NCI-H345 treated with DMSO at 0.1 percent for 48 hours (cell line): ENCODE measurements around the gene PNMA8C.
"Not testable (repeated sequence)": the region's sequence is repeated elsewhere in the genome, so short reads cannot be mapped to it uniquely, and the experiment has no call there.

Experiments
- DNase-seq: peaks from one replicate; lab custom pipeline; 2025; ENCODE audit not compliant: unreplicated experiment; lab: John Stamatoyannopoulos, UW

The PNMA8C gene

DNA sequence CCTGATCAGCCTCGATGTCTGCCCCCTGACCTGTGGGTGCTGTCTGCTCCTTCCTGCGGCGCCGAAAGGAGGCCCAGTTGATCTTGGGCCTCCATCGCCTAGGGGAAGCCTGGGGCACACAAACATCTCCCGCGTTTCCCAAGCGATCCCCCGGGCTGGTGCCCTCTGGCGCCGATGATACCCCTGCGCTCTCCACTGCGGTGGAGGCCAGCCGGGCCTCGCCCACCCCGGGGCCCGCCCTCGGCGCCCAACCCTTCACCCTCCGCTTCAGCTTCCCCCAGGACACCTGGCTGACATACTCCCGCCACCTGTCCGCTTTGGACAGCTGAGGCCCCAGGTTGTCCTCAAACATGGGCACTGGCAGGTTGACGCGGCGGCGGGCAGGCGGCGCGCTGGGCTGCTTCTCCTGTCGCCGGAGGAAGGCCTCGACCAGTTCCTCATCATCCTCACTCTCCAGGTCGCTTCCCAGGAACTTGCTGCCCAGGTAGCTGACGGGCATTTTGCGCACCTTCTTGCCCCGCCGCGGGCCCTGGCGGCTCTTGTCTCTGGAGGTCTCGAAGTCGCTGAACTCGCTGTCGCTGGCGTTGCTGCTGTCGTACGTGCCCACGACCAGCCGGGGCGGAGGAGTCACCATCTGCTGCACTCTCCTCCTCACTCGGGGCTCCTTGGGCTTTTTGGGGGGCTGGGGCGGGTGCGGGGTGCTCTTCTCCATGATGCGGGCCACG, 16.6 kb downstream of the PNMA8C start:
- DNase-seq = no peak

DNA sequence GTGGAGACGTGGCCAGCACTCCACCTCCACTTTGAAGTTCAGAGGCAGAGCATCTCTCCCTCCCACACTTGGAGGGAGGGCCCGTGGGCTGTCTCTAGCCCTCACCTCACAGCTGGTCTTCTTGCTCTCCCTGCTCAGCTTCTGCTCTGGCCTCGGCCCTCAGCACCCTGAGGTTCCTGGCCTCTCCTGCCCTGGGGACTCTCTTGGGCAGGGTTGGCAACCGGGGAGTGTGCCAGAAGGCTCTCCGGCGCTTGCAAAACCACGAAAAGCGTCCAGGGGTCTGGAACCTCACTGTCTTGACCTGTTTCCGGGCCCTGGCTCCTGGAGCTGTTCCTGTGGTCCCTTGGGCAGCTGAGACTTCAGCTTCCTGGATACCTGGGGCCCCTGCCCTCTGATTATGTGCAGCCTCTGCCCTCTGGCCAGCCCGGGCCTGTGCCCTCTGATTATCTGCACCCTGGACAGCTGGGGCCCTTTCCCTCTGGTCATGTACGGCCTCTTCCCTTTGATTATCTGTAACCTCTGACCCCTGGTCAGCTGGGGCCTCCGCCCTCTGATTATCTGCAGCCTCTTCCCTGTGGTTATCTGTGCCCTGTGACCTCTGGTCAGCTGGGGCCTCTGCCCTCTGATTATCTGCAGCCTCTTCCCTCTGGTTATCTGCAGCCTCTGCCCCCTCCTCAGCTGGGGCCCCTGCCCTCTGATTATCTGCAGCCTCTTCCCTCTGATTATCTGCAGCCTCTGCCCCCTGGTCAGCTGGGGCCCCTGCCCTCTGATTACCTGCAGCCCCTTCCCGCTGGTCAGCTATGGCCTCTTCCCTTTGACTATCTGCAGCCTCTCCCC, 17.4 kb downstream of the PNMA8C start:
- DNase-seq = no peak

- DNase-seq = no peak
Measured at GRCh38 chr19:46410205-46411087, 18.3 kb downstream of the PNMA8C start.

DNA sequence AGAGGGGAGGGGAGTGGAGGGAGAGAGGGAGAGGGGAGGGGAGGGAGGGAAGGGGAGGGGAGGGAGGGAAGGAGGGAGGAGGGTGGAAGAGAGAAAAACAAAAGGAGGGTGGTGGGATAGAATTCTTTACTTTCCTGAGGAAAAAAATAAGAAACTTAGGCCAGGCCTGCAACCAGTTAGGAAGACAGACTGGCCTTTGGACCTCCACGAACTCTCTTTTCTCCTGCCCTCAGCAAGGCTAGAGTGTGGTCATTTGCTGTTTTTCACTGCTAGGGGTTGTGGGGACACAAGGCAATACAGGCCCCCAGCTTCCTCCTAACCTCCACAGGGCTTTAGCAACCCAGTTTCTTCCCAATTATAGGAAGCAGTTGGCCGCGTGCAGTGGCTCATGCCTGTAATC, 19.5 kb downstream of the PNMA8C start:
- no peak for DNase-seq

DNA sequence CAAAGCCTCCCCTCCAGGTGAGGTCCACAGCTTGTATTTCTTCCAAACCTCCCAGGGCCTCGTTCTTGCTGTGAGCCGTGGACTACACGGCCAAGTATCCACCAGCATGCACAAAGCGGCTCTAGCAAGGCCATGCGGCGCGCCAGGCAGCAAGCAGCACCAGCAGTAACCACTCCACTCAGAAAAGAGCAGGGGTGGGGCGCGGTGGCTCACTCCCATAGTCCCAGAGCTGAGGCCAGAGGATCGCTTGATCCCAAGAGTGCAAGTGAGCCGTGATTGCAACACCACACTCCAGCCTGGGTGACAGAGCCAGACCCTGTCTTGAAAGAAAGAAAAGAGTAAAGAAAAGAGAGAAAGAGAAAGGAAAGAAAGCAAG, 20.1 kb downstream of the PNMA8C start:
- DNase-seq = no peak

- no peak for DNase-seq
Measured at GRCh38 chr19:46407856-46408663, 20.7 kb downstream of the PNMA8C start.

DNA sequence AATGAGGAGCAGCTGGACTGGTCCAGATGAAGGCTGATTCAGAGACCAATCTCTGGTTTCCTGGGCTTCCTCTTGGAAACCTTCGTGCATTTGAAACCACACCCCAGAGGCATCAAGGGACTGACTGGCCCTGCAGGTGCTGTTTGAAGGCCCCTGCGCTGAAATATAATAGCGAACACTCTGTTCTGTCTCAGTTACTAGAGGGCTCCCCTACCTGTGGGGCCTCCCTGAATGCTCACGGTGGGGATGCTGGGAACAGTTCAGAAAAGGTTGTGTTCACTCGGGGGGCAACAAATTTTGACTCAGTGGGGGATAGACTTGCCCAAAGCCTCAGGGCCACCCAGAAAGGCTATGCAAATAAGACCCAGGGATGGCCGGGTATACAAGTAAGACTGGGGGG, 21.8 kb downstream of the PNMA8C start:
- no peak for DNase-seq

DNA sequence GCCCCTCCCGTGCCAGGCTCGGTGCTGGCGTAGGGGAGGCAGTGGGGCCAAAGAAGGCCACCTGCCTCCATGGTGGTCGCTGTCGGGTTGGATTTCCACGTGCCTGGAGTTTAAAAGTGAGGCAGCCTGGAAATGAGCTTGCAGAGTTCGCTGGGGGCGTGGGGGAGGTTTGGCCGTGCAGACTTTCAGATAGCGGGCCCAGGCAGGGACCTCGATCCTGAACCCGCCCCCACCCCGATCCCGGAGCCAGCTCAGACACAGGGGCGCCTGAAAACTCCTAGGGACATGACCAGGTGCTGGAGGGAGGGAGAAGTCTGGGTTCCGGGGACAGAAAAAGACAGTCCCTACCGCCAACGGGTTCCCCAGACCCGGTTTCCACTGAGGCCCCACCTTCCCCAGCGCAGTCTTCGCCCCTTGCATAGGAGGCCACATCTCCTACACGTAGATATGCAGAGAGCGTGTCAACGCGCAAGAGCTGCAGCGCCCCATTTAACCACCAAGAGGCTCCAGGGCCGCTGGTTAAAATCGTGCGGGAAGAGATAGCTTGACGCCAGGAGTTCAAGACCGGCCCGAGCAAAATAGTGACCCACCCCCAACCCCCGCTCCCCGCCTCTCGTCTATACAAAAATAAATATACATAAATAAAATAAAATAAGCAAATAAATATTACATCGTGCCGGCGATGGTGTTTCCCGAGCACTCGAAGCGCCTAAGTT, 23.8 kb downstream of the PNMA8C start:
- no peak for DNase-seq

- no peak for DNase-seq
Measured at GRCh38 chr19:46404055-46404752, 24.5 kb downstream of the PNMA8C start.

GRCh38 chr19:46402725-46403124, 26.0 kb downstream of the PNMA8C start:
- no peak for DNase-seq

GRCh38 chr19:46397801-46398479, 30.8 kb downstream of the PNMA8C start:
- DNase-seq = not testable (repeated sequence)

- DNase-seq = no peak
Measured at GRCh38 chr19:46394402-46394797, 34.3 kb downstream of the PNMA8C start.

DNA sequence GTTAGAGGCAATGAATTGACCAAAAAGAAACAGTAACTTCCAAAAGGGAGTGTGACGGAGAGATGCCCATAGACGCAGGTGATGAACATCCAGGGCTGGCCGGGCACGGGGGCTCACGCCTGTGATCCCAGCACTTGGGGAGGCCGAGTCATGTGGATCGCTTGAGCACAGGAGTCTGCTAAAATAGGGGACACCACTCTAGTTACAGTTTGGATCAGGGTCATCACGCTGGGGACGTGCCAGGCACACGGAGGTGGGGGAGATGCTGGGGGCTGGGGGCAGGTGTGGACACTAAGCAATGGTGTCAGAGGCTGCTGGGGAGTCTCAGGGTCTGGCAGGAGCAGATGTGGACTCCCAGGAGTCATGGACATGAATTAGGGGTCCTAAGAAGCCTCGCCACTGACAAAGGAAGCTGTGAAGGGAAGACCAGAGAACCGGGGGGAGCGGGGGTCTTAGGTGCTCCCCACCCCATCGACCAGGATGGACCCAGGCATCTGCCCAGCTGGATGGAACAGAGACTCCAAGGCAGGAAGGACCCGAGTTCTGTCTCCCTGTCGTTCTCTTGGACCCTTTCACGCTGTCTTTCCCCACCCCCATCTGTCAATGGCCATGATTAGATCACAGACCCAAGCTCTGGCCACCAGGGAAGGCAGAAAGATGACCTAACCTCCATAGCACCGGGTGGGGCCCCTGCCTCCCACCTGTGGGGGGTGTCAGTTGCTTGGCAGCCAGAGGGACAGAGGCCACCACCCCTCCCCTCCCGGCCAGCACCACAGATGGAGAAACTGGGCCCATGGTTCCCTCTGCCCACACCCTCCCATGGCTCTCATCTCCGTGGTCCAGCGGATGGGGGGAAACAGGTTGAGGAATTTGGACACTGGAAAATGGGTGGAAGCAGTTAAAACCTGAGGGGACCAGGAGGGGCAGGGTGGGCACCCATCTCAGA, 35.0 kb downstream of the PNMA8C start:
- no peak for DNase-seq

DNA sequence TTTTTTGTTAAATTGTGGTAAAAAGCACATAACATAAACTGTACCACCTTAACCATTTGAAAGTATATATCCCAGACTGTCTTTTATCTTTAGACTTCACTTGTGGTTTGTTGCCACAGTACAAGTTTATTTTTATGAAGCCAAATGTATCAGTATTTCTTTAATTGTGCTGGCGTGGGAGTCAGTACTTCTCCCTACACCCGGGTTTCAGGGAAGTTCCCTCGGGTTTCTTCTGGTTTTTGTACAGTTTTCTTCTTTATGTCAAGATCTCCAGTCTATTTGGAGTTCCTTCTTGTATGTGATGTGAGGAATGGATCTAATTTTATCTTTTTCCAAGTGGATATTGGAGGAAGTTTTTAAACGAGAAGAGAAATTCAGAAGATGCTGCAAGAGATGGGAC, 35.9 kb downstream of the PNMA8C start:
- DNase-seq = no peak

DNA sequence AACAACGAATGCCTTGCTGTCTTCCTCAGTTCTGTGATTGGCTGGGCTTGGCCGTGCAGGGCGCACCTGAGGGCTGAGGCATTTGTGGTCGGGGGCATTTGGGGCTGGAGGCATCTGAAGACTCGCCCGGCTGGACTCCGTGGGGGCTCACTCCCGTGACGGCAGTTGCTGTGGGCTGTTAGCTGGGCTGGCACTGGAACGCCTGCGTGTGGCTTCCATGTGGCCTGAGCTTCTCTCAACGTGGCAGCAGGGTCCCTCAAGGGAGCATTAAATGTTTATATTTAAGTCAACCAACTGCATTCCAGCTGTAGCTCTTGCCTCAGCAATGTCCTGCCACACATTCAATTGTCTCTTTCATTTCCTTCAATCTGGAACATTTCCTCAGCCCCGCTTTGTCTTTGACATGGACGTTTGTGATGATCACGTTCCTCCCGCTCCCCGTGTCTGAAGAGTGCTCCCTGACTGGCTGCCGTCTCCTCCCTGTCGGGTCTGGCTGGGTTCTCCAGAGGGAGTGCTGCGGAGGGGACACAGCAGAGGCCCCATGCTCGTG, 36.4 kb downstream of the PNMA8C start:
- DNase-seq = no peak

GRCh38 chr19:46391296-46392251, 37.2 kb downstream of the PNMA8C start:
- DNase-seq = no peak
